ENCODE data around the gene PROSER1. TPM values are rescaled to one million over a fixed set of nuclear protein-coding genes. Genes with fewer than 3 reads are reported as not detected.

PROSER1 gene
- total RNA-seq, 1 donor from 2014 or later = 41.3 TPM

- DNase-seq (ENCODE audit: extremely low spot score in 2 of 2) = no peak
- Histone ChIP-seq H3K27me3 (no peaks in the 10 kb centered on the region), H3K36me3 (no peaks in the 10 kb centered on the region), H3K4me1 (no peaks in the 10 kb centered on the region), H3K9me3 (no peaks in the 10 kb centered on the region), H3K4me3 (no peak overlapping the region), H3K27ac (no peak overlapping the region)
- intact Hi-C loops (cut with DNase I) = no loop called here
- no peak for TF ChIP-seq CTCF (IDR thresholded peaks at IDR 0.05)
- TF ChIP-seq POLR2AphosphoS5 (IDR thresholded peaks at IDR 0.05; ENCODE audit: insufficient read depth in 1 of 2, low read depth in 1 of 2) = no peak
- no peak for TF ChIP-seq POLR2A (IDR thresholded peaks at IDR 0.05)
These were observed 11.4 kb upstream of the PROSER1 start for GRCh38 chr13:39049274-39049673.

GRCh38 chr13:39048806-39049205 lies 10.9 kb upstream of the PROSER1 start:
- H3K4me3 ChIP-seq = no peak overlapping the region
- DNase-seq (ENCODE audit: extremely low spot score in 2 of 2) = no peak
- no peaks in the 10 kb centered on the region for H3K4me1 ChIP-seq
- H3K36me3 ChIP-seq = no peaks in the 10 kb centered on the region
- H3K27ac ChIP-seq = no peak overlapping the region
- intact Hi-C loops (cut with DNase I) = no loop called here
- no peaks in the 10 kb centered on the region for H3K9me3 ChIP-seq
- TF ChIP-seq POLR2A (IDR thresholded peaks at IDR 0.05) (no peak), CTCF (IDR thresholded peaks at IDR 0.05) (no peak), POLR2AphosphoS5 (IDR thresholded peaks at IDR 0.05; ENCODE audit: insufficient read depth in 1 of 2, low read depth in 1 of 2) (no peak)
- H3K27me3 ChIP-seq = no peaks in the 10 kb centered on the region

- intact Hi-C loops (cut with DNase I) = no loop called here
- no peaks in the 10 kb centered on the region for H3K36me3 ChIP-seq
- no peak for DNase-seq (ENCODE audit: extremely low spot score in 2 of 2)
- no peaks in the 10 kb centered on the region for H3K9me3 ChIP-seq
- no peak overlapping the region for H3K4me3 ChIP-seq
- no peak for TF ChIP-seq CTCF (IDR thresholded peaks at IDR 0.05)
- TF ChIP-seq POLR2A (IDR thresholded peaks at IDR 0.05) = no peak
- TF ChIP-seq POLR2AphosphoS5 (IDR thresholded peaks at IDR 0.05; ENCODE audit: insufficient read depth in 1 of 2, low read depth in 1 of 2) = no peak
- no peaks in the 10 kb centered on the region for H3K4me1 ChIP-seq
- no peak overlapping the region for H3K27ac ChIP-seq
- no peaks in the 10 kb centered on the region for H3K27me3 ChIP-seq
These were observed 9.7 kb upstream of the PROSER1 start for GRCh38 chr13:39047560-39047959.

- H3K9me3 ChIP-seq = no peaks in the 10 kb centered on the region
- H3K36me3 ChIP-seq = no peaks in the 10 kb centered on the region
- intact Hi-C loops (cut with DNase I) = no loop called here
- no peak overlapping the region for H3K27ac ChIP-seq
- H3K4me1 ChIP-seq = peaks cover 11% of the 10 kb centered on the region
- H3K27me3 ChIP-seq = no peaks in the 10 kb centered on the region
- TF ChIP-seq POLR2A (IDR thresholded peaks at IDR 0.05) = no peak
- TF ChIP-seq POLR2AphosphoS5 (IDR thresholded peaks at IDR 0.05; ENCODE audit: insufficient read depth in 1 of 2, low read depth in 1 of 2) = no peak
- no peak for TF ChIP-seq CTCF (IDR thresholded peaks at IDR 0.05)
- DNase-seq (ENCODE audit: extremely low spot score in 2 of 2) = no peak
- no peak overlapping the region for H3K4me3 ChIP-seq
These were observed 6.6 kb upstream of the PROSER1 start for GRCh38 chr13:39044536-39044935.

GRCh38 chr13:39040206-39040605 lies 2.3 kb upstream of the PROSER1 start:
- no peak for TF ChIP-seq POLR2A (IDR thresholded peaks at IDR 0.05)
- TF ChIP-seq CTCF (IDR thresholded peaks at IDR 0.05) = no peak
- TF ChIP-seq POLR2AphosphoS5 (IDR thresholded peaks at IDR 0.05; ENCODE audit: insufficient read depth in 1 of 2, low read depth in 1 of 2) = no peak
- Histone ChIP-seq H3K27ac (no peak overlapping the region), H3K27me3 (no peaks in the 10 kb centered on the region), H3K36me3 (no peaks in the 10 kb centered on the region), H3K4me1 (peaks cover 42% of the 10 kb centered on the region), H3K4me3 (no peak overlapping the region), H3K9me3 (no peaks in the 10 kb centered on the region)
- intact Hi-C loops (cut with DNase I) = no loop called here
- no peak for DNase-seq (ENCODE audit: extremely low spot score in 2 of 2)

Data from vagina (tissue), 2 donors.